Endothelial cell of umbilical vein (primary cell): Measurements from ENCODE around the gene EIF2S1. TPM values are rescaled to one million over a fixed set of nuclear protein-coding genes. Genes with fewer than 3 reads are reported as not detected.
A peak's percentile ranks its signal among the peaks of the same experiment; 100 is the strongest.

Experiments
- BruUV-seq: library from RNA; stranded (reverse); fragments of 400-500 nt; replicated peaks from 2 replicates; lab custom pipeline; 2021; lab: Mats Ljungman, UMichigan
- CTCF ChIA-PET: fragments of 300-600, 350-600 bp; sonication (Branson Sonifier 250); formaldehyde crosslinking; loops from one replicate; lab custom pipeline; 2021; ENCODE audit warnings: antibody characterized with exemption, inconsistent platforms; lab: Charles Lee
- POLR2A ChIA-PET: fragments of 300-600, 350-600 bp; sonication (Branson Sonifier 250); formaldehyde crosslinking; loops from one replicate; lab custom pipeline; 2021; ENCODE audit warnings: antibody characterized with exemption, inconsistent platforms; lab: Charles Lee
- DNase-seq: peaks from one replicate; pipeline ENCODE4 v3.0.0-alpha.2; 2011; ENCODE audit warnings: low read depth, low spot score
- FAIRE-seq: peaks from 2 replicates; lab custom pipeline; 2011; peaks lifted over from hg19 to GRCh38; lab: Jason Lieb, UNC
- H2AFZ ChIP-seq: 2 replicates; pipeline ENCODE4 v1.6.0; 2012; ENCODE audit warnings: low read depth, low read length, control low read depth, inconsistent platforms
- H3K27ac ChIP-seq: 2 replicates; pipeline ENCODE4 v1.5.1; 2011; ENCODE audit warnings: low read depth, mild to moderate bottlenecking, control low read depth, low read length, moderate library complexity; ENCODE audit not compliant: insufficient read depth
- H3K27me3 ChIP-seq, 2 experiments: 2 replicates each; pipeline versions ENCODE4 v1.6.0 to v1.6.1; 2011; ENCODE audit warnings: low read length in 2 of 2, mixed read lengths in 1 of 2; ENCODE audit not compliant: control insufficient read depth in 2 of 2, insufficient read depth in 2 of 2
- H3K36me3 ChIP-seq, 2 experiments: 2 replicates in 1 of 2; 3 replicates in 1 of 2; pipeline ENCODE4 v1.5.1; 2011; ENCODE audit warnings: low read length in 2 of 2, mild to moderate bottlenecking in 1 of 2, moderate library complexity in 1 of 2; ENCODE audit not compliant: control insufficient read depth in 2 of 2, insufficient read depth in 2 of 2; ENCODE audit errors: extremely low read depth in 1 of 2
- H3K4me1 ChIP-seq: 3 replicates; pipeline ENCODE4 v1.5.1; 2011; ENCODE audit warnings: mild to moderate bottlenecking, low read length; ENCODE audit not compliant: control insufficient read depth, insufficient read depth; ENCODE audit errors: extremely low read depth
- H3K4me2 ChIP-seq: 2 replicates; pipeline ENCODE4 v1.6.1; 2011; ENCODE audit warnings: low read length, control low read depth, mixed read lengths; ENCODE audit not compliant: insufficient read depth
- H3K4me3 ChIP-seq, 3 experiments: fragments of 200-600 bp in 1 of 3; sonication (generic), shearing (Covaris generic) in 1 of 3; replicated peaks in 1 of 3; 2 replicates each; pipeline ENCODE4 v1.5.1; 2011 to 2016; ENCODE audit warnings: control low read depth in 3 of 3, low read length in 3 of 3, mild to moderate bottlenecking in 2 of 3, inconsistent platforms in 1 of 3, low read depth in 1 of 3, moderate library complexity in 1 of 3; ENCODE audit not compliant: insufficient read depth in 1 of 3
- H3K79me2 ChIP-seq: 2 replicates; pipeline ENCODE4 v1.6.0; 2012; ENCODE audit warnings: low read length, inconsistent platforms; ENCODE audit not compliant: control insufficient read depth, insufficient read depth
- H3K9ac ChIP-seq: replicated peaks from 2 replicates; pipeline ENCODE3; 2011; ENCODE audit warnings: low read length, control low read depth; ENCODE audit not compliant: insufficient read depth; ENCODE audit errors: extremely low read depth
- H3K9me1 ChIP-seq: replicated peaks from 3 replicates; pipeline ENCODE4 v1.6.0; 2011; ENCODE audit warnings: mild to moderate bottlenecking, low read length; ENCODE audit not compliant: control insufficient read depth, insufficient read depth; ENCODE audit errors: extremely low read depth
- H3K9me3 ChIP-seq: replicated peaks from 2 replicates; pipeline ENCODE4 v1.5.1; 2012; ENCODE audit warnings: low read length, inconsistent platforms; ENCODE audit not compliant: control insufficient read depth, insufficient read depth
- H4K20me1 ChIP-seq: replicated peaks from 2 replicates; pipeline ENCODE3; 2011; ENCODE audit warnings: mild to moderate bottlenecking, low read length; ENCODE audit not compliant: control insufficient read depth, insufficient read depth; ENCODE audit errors: extremely low read depth
- CTCF ChIP-seq, 2 donors: IDR thresholded peaks; 1 replicate in 1 of 2; 2 replicates in 1 of 2; pipeline ENCODE4 v1.5.1; 2011; ENCODE audit warnings: low read length in 2 of 2, mild to moderate bottlenecking in 2 of 2, moderate library complexity in 2 of 2, control low read depth in 1 of 2, inconsistent platforms in 1 of 2, low read depth in 1 of 2; ENCODE audit not compliant: insufficient read depth in 1 of 2; ENCODE audit errors: extremely low read depth in 1 of 2
- EZH2 ChIP-seq: IDR thresholded peaks from 2 replicates; pipeline ENCODE4 v1.6.1; 2012; ENCODE audit warnings: borderline replicate concordance, low read depth, mild to moderate bottlenecking, moderate library complexity, low read length, inconsistent platforms; ENCODE audit not compliant: severe bottlenecking
- FOS ChIP-seq: IDR thresholded peaks from 2 replicates; pipeline ENCODE4 v1.6.1; 2011; ENCODE audit warnings: mild to moderate bottlenecking, low read length, moderate library complexity, borderline replicate concordance; ENCODE audit not compliant: insufficient read depth
- GATA2 ChIP-seq: IDR thresholded peaks from 2 replicates; pipeline ENCODE4 v1.7.0; 2011; ENCODE audit warnings: low read depth, mild to moderate bottlenecking, moderate library complexity, mixed read lengths, low read length; ENCODE audit not compliant: insufficient read length, insufficient read depth
- JUN ChIP-seq: IDR thresholded peaks from 2 replicates; pipeline ENCODE4 v1.6.1; 2011; ENCODE audit warnings: borderline replicate concordance, low read depth; ENCODE audit not compliant: insufficient read length, insufficient read depth
- MYC ChIP-seq: IDR thresholded peaks from one replicate; pipeline ENCODE4 v1.6.1; 2011; ENCODE audit warnings: mild to moderate bottlenecking, low read depth, low read length
- POLR2A ChIP-seq: IDR thresholded peaks from 2 replicates; pipeline ENCODE4 v1.6.1; 2012; ENCODE audit warnings: low read depth, mild to moderate bottlenecking, control low read depth, low read length
- POLR2AphosphoS5 ChIP-seq: IDR thresholded peaks from 2 replicates; pipeline ENCODE4 v1.6.1; 2012; ENCODE audit warnings: low read depth, mild to moderate bottlenecking, control low read depth, low read length, moderate library complexity; ENCODE audit not compliant: insufficient read depth
- dilution Hi-C: fragments of 300-500 bp; cut with MboI; formaldehyde crosslinking; loops from one replicate; pipeline ENCODE4 v1.15.0; 2019; ENCODE audit warnings: low sequenced_read_pairs; ENCODE audit not compliant: extremely low pct_ligation_motif_present
- intact Hi-C: fragments of 100-400 bp; cut with micrococcal nuclease; formaldehyde crosslinking; loops from one replicate; pipeline ENCODE4 v1.10.0; 2022
- polyA plus RNA-seq, 4 experiments: library from polyadenylated mRNA; depleted of rRNA in 3 of 4; stranded (reverse) in 3 of 4; unstranded in 1 of 4; fragments of >200 nt; gene quantifications; 2 replicates each; pipeline versions ENCODE4 v1.2.1 to v1.2.3, GENCODE V29; 2011 to 2012; ENCODE audit warnings: missing spikeins in 1 of 4
- total RNA-seq: library from RNA; stranded (reverse); gene quantifications from 2 replicates; pipeline ENCODE4 v1.2.3, GENCODE V29; 2021
- TF ChIP-seq, protein P1 (sequence below): IDR thresholded peaks from 2 replicates; pipeline ENCODE4 v1.6.1; 2011; ENCODE audit not compliant: insufficient read depth, insufficient read length

Gene EIF2S1
- total and polyA plus RNA-seq, 2 donors (not counting 3 experiments of a cell fraction or from before 2014, with no cell fraction given), result 36.8 to 135 TPM

- POLR2A ChIA-PET, result no interaction called here
- H3K79me2 ChIP-seq, result no peaks in the 10 kb centered on the region
- intact Hi-C loops, result no loop called here
- peak; percentile 38 for FAIRE-seq
- no peak overlapping the region for H3K9ac ChIP-seq
- DNase-seq, result no peak
- H3K27me3 ChIP-seq, result no peaks in the 10 kb centered on the region
- H3K4me3 ChIP-seq, result no peak overlapping the region
- CTCF ChIA-PET, result interaction anchor here (3.7 kb wide), 1 partner anchor 16 kb away, joined by 18 read pairs; no protein-coding TSS in a partner anchor
- H4K20me1 ChIP-seq, result no peaks in the 10 kb centered on the region
- dilution Hi-C loops, result no loop called here
- H3K9me3 ChIP-seq, result no peaks in the 10 kb centered on the region
- no peaks in the 10 kb centered on the region for H3K9me1 ChIP-seq
- peak overlapping the region; percentile 14 for H3K4me2 ChIP-seq
- no peaks in the 10 kb centered on the region for H3K36me3 ChIP-seq
- H3K4me1 ChIP-seq, result peaks cover 19% of the 10 kb centered on the region
- H2AFZ ChIP-seq, result peak overlapping the region; percentile 60
- H3K27ac ChIP-seq, result no peak overlapping the region
- TF ChIP-seq CTCF (IDR thresholded peaks at IDR 0.05; ENCODE audit: extremely low read depth in 1 of 2, insufficient read depth in 1 of 2, low read depth in 1 of 2, low read length in 2 of 2) (no peak), FOS (no peak), EZH2 (no peak), POLR2A (no peak), GATA2 (no peak), MYC (no peak), JUN (no peak), POLR2AphosphoS5 (no peak)
- TF ChIP-seq, protein P1, sequence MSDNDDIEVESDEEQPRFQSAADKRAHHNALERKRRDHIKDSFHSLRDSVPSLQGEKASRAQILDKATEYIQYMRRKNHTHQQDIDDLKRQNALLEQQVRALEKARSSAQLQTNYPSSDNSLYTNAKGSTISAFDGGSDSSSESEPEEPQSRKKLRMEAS, result no peak
- no TSS peak for BruUV-seq
Measured at GRCh38 chr14:67411370-67411769, 51.2 kb downstream of the EIF2S1 start.
